Gastrocnemius medialis (tissue), 4 donors: ENCODE results near the gene PGAP1. TPM values are rescaled to one million over a fixed set of nuclear protein-coding genes. Genes with fewer than 3 reads are reported as not detected.
A peak's percentile ranks its signal among the peaks of the same experiment; 100 is the strongest.

Source experiments
- ATAC-seq, 2 donors: fragments of 150-250 bp; one replicate each; pipeline ENCODE4 v1.9.1; 2016
- DNase-seq, 2 donors: peaks; one replicate each; pipeline ENCODE4 v3.0.0-alpha.2; 2019
- H3K27ac ChIP-seq, 4 donors: fragments of 200-600 bp; sonication (generic); 1 replicate in 1 of 4; 2 replicates in 3 of 4; pipeline ENCODE4 v1.5.1; 2016 to 2018; ENCODE audit warnings: mild to moderate bottlenecking in 2 of 4, moderate library complexity in 1 of 4
- H3K27me3 ChIP-seq, 3 donors: fragments of 200-600 bp; sonication (generic) in 2 of 3; 1 replicate in 1 of 3; 2 replicates in 2 of 3; pipeline versions ENCODE4 v1.5.1 to v1.6.0; 2016 to 2019; ENCODE audit warnings: mild to moderate bottlenecking in 1 of 3, moderate library complexity in 1 of 3
- H3K36me3 ChIP-seq, 2 donors: fragments of 200-600 bp; sonication (generic) in 1 of 2; one replicate each; pipeline ENCODE4 v1.5.1; 2017 to 2018
- H3K4me1 ChIP-seq, 2 donors: fragments of 200-600 bp; sonication (generic) in 1 of 2; one replicate each; pipeline ENCODE4 v1.5.1; 2016 to 2017; ENCODE audit warnings: mild to moderate bottlenecking in 2 of 2
- H3K4me3 ChIP-seq, 4 donors: fragments of 200-600 bp; sonication (generic) in 3 of 4; 1 replicate in 1 of 4; 2 replicates in 3 of 4; pipeline ENCODE4 v1.5.1; 2016 to 2019; ENCODE audit warnings: mild to moderate bottlenecking in 2 of 4
- H3K9me3 ChIP-seq, 3 donors: fragments of 200-600 bp; sonication (generic) in 2 of 3; 1 replicate in 1 of 3; 2 replicates in 2 of 3; pipeline ENCODE4 v1.5.1; 2016 to 2019
- POLR2A ChIP-seq, 2 donors: fragments of 450-650 bp; IDR thresholded peaks; one replicate each; pipeline ENCODE4 v1.6.1; 2017; ENCODE audit warnings: antibody characterized with exemption in 2 of 2, mild to moderate bottlenecking in 2 of 2, moderate library complexity in 2 of 2
- in situ Hi-C, 4 donors: fragments of 200-750 bp; cut with MboI; loops; one replicate each; pipeline versions ENCODE4 v1.15.0 to v1.8.0; 2017; ENCODE audit warnings: low sequenced_read_pairs in 4 of 4
- intact Hi-C: fragments of 100-400 bp; cut with DNase I; formaldehyde crosslinking; loops from one replicate; pipeline ENCODE4 v1.15.1; 2023; ENCODE audit warnings: low total_unique reads
- total RNA-seq, 4 donors: library from RNA; depleted of rRNA; stranded (reverse); fragments of >200 nt; gene quantifications; one replicate each; pipeline versions ENCODE4 v1.1.0 to v1.2.3, GENCODE V29; 2016
- TF ChIP-seq, protein P1 (sequence below), 5 experiments: fragments of 450-650 bp in 3 of 5; fragments of 200-600 bp in 2 of 5; sonication (generic) in 2 of 5; IDR thresholded peaks in 4 of 5; conservative IDR thresholded peaks in 1 of 5; 1 replicate in 4 of 5; 2 replicates in 1 of 5; pipeline ENCODE4 v1.5.1; 2016 to 2019; ENCODE audit warnings: antibody characterized with exemption in 5 of 5, mild to moderate bottlenecking in 3 of 5, moderate library complexity in 3 of 5

PGAP1 gene
- total RNA-seq, 4 donors from 2014 or later: 1.3 to 3.7 (median 1.8) TPM

DNA sequence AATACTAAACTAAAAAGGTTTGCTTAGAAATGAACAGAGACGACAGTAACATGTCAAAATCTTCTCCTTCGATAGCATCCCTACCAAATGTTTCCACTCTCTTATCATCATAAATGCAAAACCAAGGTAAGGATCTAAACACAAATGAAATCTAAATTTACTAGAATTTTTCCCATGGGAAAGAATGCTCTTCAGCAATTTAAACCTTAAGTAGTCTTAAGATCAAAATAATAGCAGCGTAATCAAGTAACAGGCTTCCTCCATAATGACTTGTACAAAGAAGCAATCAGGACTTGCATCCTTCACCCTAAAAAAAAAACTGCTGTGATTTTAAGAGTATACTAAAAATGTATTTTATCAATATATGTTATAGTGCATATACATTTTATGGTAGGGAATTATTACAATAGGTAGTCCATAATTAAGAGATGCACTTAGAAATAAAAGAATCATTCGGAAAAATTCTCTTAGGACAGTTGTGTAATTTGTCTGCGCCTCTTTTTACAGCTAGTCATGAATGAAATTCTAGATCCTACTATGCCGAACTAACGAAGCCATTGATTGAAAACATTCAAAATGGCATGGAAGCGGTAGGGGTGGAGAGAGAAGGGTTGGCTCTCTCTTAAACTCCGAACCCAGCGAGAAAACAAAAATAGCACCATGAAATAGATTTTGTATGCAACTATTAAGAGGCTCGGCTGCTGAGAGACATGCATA lies 1.3 kb downstream of the PGAP1 start:
- in situ Hi-C loops: no loop called here
- Histone ChIP-seq H3K36me3 (no peaks in the 10 kb centered on the region), H3K4me3 (peak overlapping the region; percentile 78 to 90 (median 84)), H3K27me3 (no peaks in the 10 kb centered on the region), H3K27ac (peak overlapping the region in 2 of 4 donors; percentile 83 to 91), H3K4me1 (peaks cover 0 to 16% of the 10 kb centered on the region in 2 donors), H3K9me3 (no peaks in the 10 kb centered on the region)
- ATAC-seq (no peak), DNase-seq (no peak)
- intact Hi-C loops: loop anchor here (5.0 to 10.0 kb wide), 3 partner anchors 62 to 780 kb away; partner anchors contain the start of genes MARS2 and STK17B
- TF ChIP-seq, protein P1, sequence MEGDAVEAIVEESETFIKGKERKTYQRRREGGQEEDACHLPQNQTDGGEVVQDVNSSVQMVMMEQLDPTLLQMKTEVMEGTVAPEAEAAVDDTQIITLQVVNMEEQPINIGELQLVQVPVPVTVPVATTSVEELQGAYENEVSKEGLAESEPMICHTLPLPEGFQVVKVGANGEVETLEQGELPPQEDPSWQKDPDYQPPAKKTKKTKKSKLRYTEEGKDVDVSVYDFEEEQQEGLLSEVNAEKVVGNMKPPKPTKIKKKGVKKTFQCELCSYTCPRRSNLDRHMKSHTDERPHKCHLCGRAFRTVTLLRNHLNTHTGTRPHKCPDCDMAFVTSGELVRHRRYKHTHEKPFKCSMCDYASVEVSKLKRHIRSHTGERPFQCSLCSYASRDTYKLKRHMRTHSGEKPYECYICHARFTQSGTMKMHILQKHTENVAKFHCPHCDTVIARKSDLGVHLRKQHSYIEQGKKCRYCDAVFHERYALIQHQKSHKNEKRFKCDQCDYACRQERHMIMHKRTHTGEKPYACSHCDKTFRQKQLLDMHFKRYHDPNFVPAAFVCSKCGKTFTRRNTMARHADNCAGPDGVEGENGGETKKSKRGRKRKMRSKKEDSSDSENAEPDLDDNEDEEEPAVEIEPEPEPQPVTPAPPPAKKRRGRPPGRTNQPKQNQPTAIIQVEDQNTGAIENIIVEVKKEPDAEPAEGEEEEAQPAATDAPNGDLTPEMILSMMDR (IDR thresholded peaks at IDR 0.05 in 4 of 5, conservative IDR thresholded peaks at IDR 0.05 in 1 of 5): no peak
- TF ChIP-seq POLR2A (IDR thresholded peaks at IDR 0.05): no peak

GRCh38 chr2:196924051-196924450 lies 2.5 kb downstream of the PGAP1 start:
- TF ChIP-seq, protein P1 (IDR thresholded peaks at IDR 0.05 in 4 of 5, conservative IDR thresholded peaks at IDR 0.05 in 1 of 5): no peak
- TF ChIP-seq POLR2A (IDR thresholded peaks at IDR 0.05): no peak
- Histone ChIP-seq H3K27me3 (no peaks in the 10 kb centered on the region), H3K4me1 (peaks cover 0 to 16% of the 10 kb centered on the region in 2 donors), H3K36me3 (peaks cover 0 to under 1% of the 10 kb centered on the region in 2 donors), H3K27ac (no peak overlapping the region), H3K9me3 (no peaks in the 10 kb centered on the region), H3K4me3 (no peak overlapping the region)
- in situ Hi-C loops: no loop called here
- intact Hi-C loops: loop anchor here (10.0 kb wide), 2 partner anchors 749 to 781 kb away; partner anchors contain the start of genes MARS2 and STK17B
- no peak for DNase-seq
- ATAC-seq: no peak

DNA sequence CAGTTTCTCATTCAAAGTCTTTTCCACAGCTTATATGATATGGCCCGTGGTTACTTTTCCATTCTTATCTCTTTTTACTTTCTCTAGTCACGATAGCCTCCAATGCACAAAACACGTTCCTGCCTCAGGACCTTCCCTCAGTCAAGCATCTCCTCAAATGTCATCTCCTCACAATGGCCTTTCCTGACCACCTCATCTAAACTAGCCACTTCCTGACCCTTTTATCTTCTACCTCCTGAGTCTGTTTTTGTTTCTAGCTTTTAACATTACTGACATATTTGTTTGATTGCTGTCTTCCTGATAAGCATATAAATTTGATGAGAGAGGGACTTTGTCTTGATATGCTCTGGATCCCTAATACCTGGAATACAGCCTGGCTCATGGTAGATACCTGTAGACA lies 7.6 kb downstream of the PGAP1 start:
- Histone ChIP-seq H3K9me3 (no peaks in the 10 kb centered on the region), H3K4me3 (no peak overlapping the region), H3K36me3 (peaks cover 0 to 19% of the 10 kb centered on the region in 2 donors), H3K4me1 (peaks cover 0 to 3% of the 10 kb centered on the region in 2 donors), H3K27ac (no peak overlapping the region), H3K27me3 (no peaks in the 10 kb centered on the region)
- intact Hi-C loops: no loop called here
- in situ Hi-C loops: no loop called here
- TF ChIP-seq, protein P1 (IDR thresholded peaks at IDR 0.05 in 4 of 5, conservative IDR thresholded peaks at IDR 0.05 in 1 of 5): no peak
- TF ChIP-seq POLR2A (IDR thresholded peaks at IDR 0.05): no peak
- DNase-seq (no peak), ATAC-seq (no peak)

GRCh38 chr2:196917802-196918201 lies 8.7 kb downstream of the PGAP1 start:
- peaks cover 0 to 22% of the 10 kb centered on the region in 2 donors for H3K36me3 ChIP-seq
- no peak overlapping the region for H3K27ac ChIP-seq
- ATAC-seq (no peak), DNase-seq (no peak)
- no peaks in the 10 kb centered on the region for H3K9me3 ChIP-seq
- TF ChIP-seq, protein P1 (IDR thresholded peaks at IDR 0.05 in 4 of 5, conservative IDR thresholded peaks at IDR 0.05 in 1 of 5): no peak
- TF ChIP-seq POLR2A (IDR thresholded peaks at IDR 0.05): no peak
- H3K4me1 ChIP-seq: no peaks in the 10 kb centered on the region
- in situ Hi-C loops (no loop called here), intact Hi-C loops (no loop called here)
- no peaks in the 10 kb centered on the region for H3K27me3 ChIP-seq
- H3K4me3 ChIP-seq: no peak overlapping the region
